Esophagus (tissue), 2 donors: Measurements from ENCODE around the gene NOS1. TPM values are rescaled to one million over a fixed set of nuclear protein-coding genes. Genes with fewer than 3 reads are reported as not detected.

ENCODE experiments used
- H3K27ac ChIP-seq, 2 donors: one replicate each; pipeline ENCODE4 v1.5.1; 2013; ENCODE audit warnings: low read depth in 2 of 2, mild to moderate bottlenecking in 2 of 2, inconsistent platforms in 1 of 2, low read length in 1 of 2, moderate library complexity in 1 of 2
- H3K27me3 ChIP-seq, 2 donors: one replicate each; pipeline ENCODE4 v1.6.1; 2013; ENCODE audit warnings: low read length in 2 of 2, control low read depth in 1 of 2, mild to moderate bottlenecking in 1 of 2; ENCODE audit not compliant: insufficient read depth in 2 of 2, control insufficient read depth in 1 of 2
- H3K36me3 ChIP-seq, 2 donors: one replicate each; pipeline ENCODE4 v1.6.1; 2013; ENCODE audit warnings: low read length in 1 of 2; ENCODE audit not compliant: control insufficient read depth in 2 of 2, insufficient read depth in 2 of 2
- H3K4me1 ChIP-seq, 2 donors: one replicate each; pipeline ENCODE4 v1.6.1; 2013; ENCODE audit warnings: low read length in 1 of 2; ENCODE audit not compliant: control insufficient read depth in 2 of 2, insufficient read depth in 2 of 2
- H3K4me3 ChIP-seq, 2 donors: one replicate each; pipeline ENCODE4 v1.5.1; 2013; ENCODE audit warnings: low read length in 2 of 2, mild to moderate bottlenecking in 2 of 2, low read depth in 1 of 2, moderate library complexity in 1 of 2
- H3K9me3 ChIP-seq, 2 donors: one replicate each; pipeline ENCODE4 v1.6.1; 2013; ENCODE audit warnings: mild to moderate bottlenecking in 2 of 2, low read depth in 1 of 2, low read length in 1 of 2, moderate library complexity in 1 of 2; ENCODE audit not compliant: control insufficient read depth in 2 of 2, insufficient read depth in 1 of 2
- WGBS, 2 donors: extraction: QIAGEN DNeasy Blood & Tissue Kit; methylation state at CpG; one replicate each; pipeline ENCODE4 v1.1.7; 2013; 5-methylcytosine and 5-hydroxymethylcytosine counted together
- polyA plus RNA-seq, 2 donors: library from polyadenylated mRNA; stranded (reverse); fragments of 200-250 nt; gene quantifications; one replicate each; pipeline ENCODE4 v1.2.3, GENCODE V29; 2013
- donor health status: healthy with polysubstance abuse.
- donor health status: Bipolar disorder and iron deficiency.

NOS1 gene
- polyA plus RNA-seq, 2 donors: 0.32 to 0.35 TPM

GRCh38 chr12:117339104-117339503 is 22.3 kb downstream of the NOS1 start:
- H3K36me3 ChIP-seq: no peaks in the 10 kb centered on the region

GRCh38 chr12:117334855-117335587 is 26.4 kb downstream of the NOS1 start:
- H3K4me3 ChIP-seq: no peak overlapping the region
- WGBS, 2 donors: 13 to 28% methylated on average over 21 of the region's 21 CpGs
- H3K4me1 ChIP-seq: peaks cover 0 to 4% of the 10 kb centered on the region in 2 donors
- H3K9me3 ChIP-seq: peaks cover 0 to 2% of the 10 kb centered on the region in 2 donors
- no peaks in the 10 kb centered on the region for H3K27me3 ChIP-seq
- H3K27ac ChIP-seq: no peak overlapping the region
- no peaks in the 10 kb centered on the region for H3K36me3 ChIP-seq

More at GRCh38 chr12:117339104-117339503, 22.3 kb downstream of the NOS1 start:
- Histone ChIP-seq H3K4me1 (peaks cover 0 to 4% of the 10 kb centered on the region in 2 donors), H3K9me3 (peaks cover 0 to 4% of the 10 kb centered on the region in 2 donors), H3K4me3 (no peak overlapping the region), H3K27ac (no peak overlapping the region), H3K27me3 (no peaks in the 10 kb centered on the region)
- WGBS, 2 donors: 32 to 40% methylated on average over 4 of the region's 4 CpGs

GRCh38 chr12:117334051-117334450 is 27.4 kb downstream of the NOS1 start:
- no peaks in the 10 kb centered on the region for H3K36me3 ChIP-seq
- peaks cover 0 to 4% of the 10 kb centered on the region in 2 donors for H3K4me1 ChIP-seq
- WGBS, 2 donors: 45 to 46% methylated on average over 3 of the region's 3 CpGs
- H3K27me3 ChIP-seq: no peaks in the 10 kb centered on the region
- peaks cover 0 to 2% of the 10 kb centered on the region in 2 donors for H3K9me3 ChIP-seq
- no peak overlapping the region for H3K4me3 ChIP-seq
- no peak overlapping the region for H3K27ac ChIP-seq

GRCh38 chr12:117333331-117333881 is 28.0 kb downstream of the NOS1 start:
- Histone ChIP-seq H3K9me3 (peaks cover 0 to 2% of the 10 kb centered on the region in 2 donors), H3K4me1 (peaks cover 0 to 7% of the 10 kb centered on the region in 2 donors), H3K27me3 (no peaks in the 10 kb centered on the region), H3K27ac (no peak overlapping the region), H3K36me3 (no peaks in the 10 kb centered on the region), H3K4me3 (no peak overlapping the region)
- 36 to 52% methylated on average over 13 of the region's 13 CpGs for WGBS, 2 donors

- H3K9me3 ChIP-seq: peaks cover 0 to 2% of the 10 kb centered on the region in 2 donors
- H3K4me3 ChIP-seq: no peak overlapping the region
- 33 to 42% methylated on average over 5 of the region's 5 CpGs for WGBS, 2 donors
- no peak overlapping the region for H3K27ac ChIP-seq
- no peaks in the 10 kb centered on the region for H3K27me3 ChIP-seq
- no peaks in the 10 kb centered on the region for H3K36me3 ChIP-seq
- peaks cover 0 to 7% of the 10 kb centered on the region in 2 donors for H3K4me1 ChIP-seq
Measured at GRCh38 chr12:117331691-117332090, 29.7 kb downstream of the NOS1 start.

GRCh38 chr12:117330441-117331113 is 30.8 kb downstream of the NOS1 start:
- no peaks in the 10 kb centered on the region for H3K27me3 ChIP-seq
- WGBS, 2 donors: 90% methylated on average over 27 of the region's 27 CpGs

GRCh38 chr12:117329756-117330155 is 31.7 kb downstream of the NOS1 start:
- no peaks in the 10 kb centered on the region for H3K36me3 ChIP-seq
- 80 to 92% methylated on average over 8 of the region's 8 CpGs for WGBS, 2 donors
- H3K27me3 ChIP-seq: no peaks in the 10 kb centered on the region
- no peak overlapping the region for H3K4me3 ChIP-seq
- no peaks in the 10 kb centered on the region for H3K9me3 ChIP-seq
- peaks cover 0 to 3% of the 10 kb centered on the region in 2 donors for H3K4me1 ChIP-seq
- no peak overlapping the region for H3K27ac ChIP-seq

More at GRCh38 chr12:117330441-117331113, 30.8 kb downstream of the NOS1 start:
- H3K36me3 ChIP-seq: no peaks in the 10 kb centered on the region
- peaks cover 0 to 7% of the 10 kb centered on the region in 2 donors for H3K4me1 ChIP-seq
- no peak overlapping the region for H3K27ac ChIP-seq
- H3K4me3 ChIP-seq: no peak overlapping the region
- H3K9me3 ChIP-seq: peaks cover 0 to 2% of the 10 kb centered on the region in 2 donors

GRCh38 chr12:117328556-117329100 is 32.8 kb downstream of the NOS1 start:
- no peaks in the 10 kb centered on the region for H3K36me3 ChIP-seq
- H3K4me1 ChIP-seq: peaks cover 0 to 3% of the 10 kb centered on the region in 2 donors
- H3K27me3 ChIP-seq: no peaks in the 10 kb centered on the region
- H3K4me3 ChIP-seq: no peak overlapping the region
- 50 to 70% methylated on average over 13 of the region's 13 CpGs for WGBS, 2 donors
- H3K9me3 ChIP-seq: no peaks in the 10 kb centered on the region
- no peak overlapping the region for H3K27ac ChIP-seq

GRCh38 chr12:117322428-117322827 is 39.0 kb downstream of the NOS1 start:
- H3K4me1 ChIP-seq: no peaks in the 10 kb centered on the region
- no peak overlapping the region for H3K4me3 ChIP-seq
- H3K27me3 ChIP-seq: no peaks in the 10 kb centered on the region
- H3K27ac ChIP-seq: no peak overlapping the region
- WGBS, 2 donors: 67 to 79% methylated on average over 1 of the region's 1 CpG
- H3K36me3 ChIP-seq: no peaks in the 10 kb centered on the region
- no peaks in the 10 kb centered on the region for H3K9me3 ChIP-seq
